Activated naive CD4-positive, alpha-beta T cell treated with anti-CD3 and anti-CD28 coated beads, Interleukin-2, amount 50 U/mL, for 24 hours (primary cell): ENCODE data around the gene FGF11.

Experiments
- H3K27ac Mint-ChIP-seq: one replicate; pipeline ENCODE4 v1.8.0; 2021; ENCODE audit warnings: mild to moderate bottlenecking, mixed read lengths
- H3K27me3 Mint-ChIP-seq: one replicate; pipeline ENCODE4 v1.8.0; 2021; ENCODE audit warnings: mixed read lengths
- H3K36me3 Mint-ChIP-seq: one replicate; pipeline ENCODE4 v1.8.0; 2021; ENCODE audit warnings: mixed read lengths
- H3K4me1 Mint-ChIP-seq: one replicate; pipeline ENCODE4 v1.8.0; 2021; ENCODE audit warnings: mixed read lengths
- H3K4me3 Mint-ChIP-seq: one replicate; pipeline ENCODE4 v1.8.0; 2021; ENCODE audit warnings: mild to moderate bottlenecking, mixed read lengths
- H3K9me3 Mint-ChIP-seq: one replicate; pipeline ENCODE4 v1.8.0; 2021; ENCODE audit warnings: mixed read lengths

The FGF11 gene

GRCh38 chr17:7439462-7440112 lies at the start of gene FGF11:
FGF11 (plus strand) TSS chr17:7439512; CDS start chr17:7439621, 109 bp downstream.
- Mint-ChIP-seq H3K9me3 (no peaks in the 10 kb centered on the region), H3K27me3 (peaks cover 27% of the 10 kb centered on the region), H3K4me1 (peaks cover 38% of the 10 kb centered on the region), H3K27ac (peak within 1 kb of the TSS; percentile 77), H3K36me3 (no peaks in the 10 kb centered on the region), H3K4me3 (peak within 1 kb of the TSS; percentile 88)

- Mint-ChIP-seq H3K36me3 (no peaks in the 10 kb centered on the region), H3K4me3 (no peak overlapping the region), H3K27me3 (no peaks in the 10 kb centered on the region), H3K4me1 (peaks cover 33% of the 10 kb centered on the region), H3K27ac (no peak overlapping the region), H3K9me3 (no peaks in the 10 kb centered on the region)
Observed at GRCh38 chr17:7389924-7390910, 49.1 kb upstream of the FGF11 start.

- H3K36me3 Mint-ChIP-seq, result no peaks in the 10 kb centered on the region
Observed at GRCh38 chr17:7391307-7391706, 48.0 kb upstream of the FGF11 start.

GRCh38 chr17:7392696-7393612 lies 46.4 kb upstream of the FGF11 start:
- H3K27ac Mint-ChIP-seq, result peak overlapping the region; percentile 30

More at GRCh38 chr17:7391307-7391706, 48.0 kb upstream of the FGF11 start:
- H3K27ac Mint-ChIP-seq, result no peak overlapping the region
- H3K27me3 Mint-ChIP-seq, result no peaks in the 10 kb centered on the region
- no peak overlapping the region for H3K4me3 Mint-ChIP-seq
- no peaks in the 10 kb centered on the region for H3K9me3 Mint-ChIP-seq
- H3K4me1 Mint-ChIP-seq, result peaks cover 37% of the 10 kb centered on the region

GRCh38 chr17:7393613-7394451 lies 45.5 kb upstream of the FGF11 start:
- peak overlapping the region; percentile 94 for H3K4me3 Mint-ChIP-seq
- H3K36me3 Mint-ChIP-seq, result no peaks in the 10 kb centered on the region
- H3K4me1 Mint-ChIP-seq, result peaks cover 37% of the 10 kb centered on the region
- H3K27me3 Mint-ChIP-seq, result no peaks in the 10 kb centered on the region
- H3K27ac Mint-ChIP-seq, result peak overlapping the region; percentile 76
- H3K9me3 Mint-ChIP-seq, result no peaks in the 10 kb centered on the region

More at GRCh38 chr17:7392696-7393612, 46.4 kb upstream of the FGF11 start:
- no peaks in the 10 kb centered on the region for H3K9me3 Mint-ChIP-seq
- no peaks in the 10 kb centered on the region for H3K27me3 Mint-ChIP-seq
- H3K36me3 Mint-ChIP-seq, result no peaks in the 10 kb centered on the region
- H3K4me1 Mint-ChIP-seq, result peaks cover 37% of the 10 kb centered on the region
- H3K4me3 Mint-ChIP-seq, result peak overlapping the region; percentile 94

- H3K4me1 Mint-ChIP-seq, result peaks cover 37% of the 10 kb centered on the region
Observed at GRCh38 chr17:7394452-7395191, 44.7 kb upstream of the FGF11 start, which contains the start of gene PLSCR3. PLSCR3 (minus strand) TSS chr17:7394525; CDS start chr17:7394110, 415 bp downstream.

GRCh38 chr17:7396147-7396546 lies 43.2 kb upstream of the FGF11 start:
- Mint-ChIP-seq H3K27ac (peak overlapping the region; percentile 66), H3K4me3 (peak overlapping the region; percentile 16), H3K36me3 (no peaks in the 10 kb centered on the region), H3K9me3 (no peaks in the 10 kb centered on the region), H3K4me1 (peaks cover 32% of the 10 kb centered on the region), H3K27me3 (no peaks in the 10 kb centered on the region)

More at GRCh38 chr17:7394452-7395191, 44.7 kb upstream of the FGF11 start, which contains the start of gene PLSCR3:
- no peaks in the 10 kb centered on the region for H3K27me3 Mint-ChIP-seq
- no peaks in the 10 kb centered on the region for H3K36me3 Mint-ChIP-seq
- peak within 1 kb of the TSS; percentile 95 for H3K4me3 Mint-ChIP-seq
- H3K9me3 Mint-ChIP-seq, result no peaks in the 10 kb centered on the region
- peak within 1 kb of the TSS; percentile 96 for H3K27ac Mint-ChIP-seq

- H3K27me3 Mint-ChIP-seq, result no peaks in the 10 kb centered on the region
- H3K4me1 Mint-ChIP-seq, result peaks cover 19% of the 10 kb centered on the region
- H3K4me3 Mint-ChIP-seq, result no peak overlapping the region
- no peak overlapping the region for H3K27ac Mint-ChIP-seq
- H3K36me3 Mint-ChIP-seq, result no peaks in the 10 kb centered on the region
- no peaks in the 10 kb centered on the region for H3K9me3 Mint-ChIP-seq
Observed at GRCh38 chr17:7398612-7399011, 40.7 kb upstream of the FGF11 start.

GRCh38 chr17:7403043-7403726 lies 36.1 kb upstream of the FGF11 start:
- Mint-ChIP-seq H3K9me3 (no peaks in the 10 kb centered on the region), H3K4me1 (peaks cover 15% of the 10 kb centered on the region), H3K27ac (peak overlapping the region; percentile 55), H3K4me3 (peak overlapping the region; percentile 96), H3K27me3 (no peaks in the 10 kb centered on the region), H3K36me3 (no peaks in the 10 kb centered on the region)

GRCh38 chr17:7403727-7403976 lies 35.7 kb upstream of the FGF11 start:
- Mint-ChIP-seq H3K4me1 (peaks cover 15% of the 10 kb centered on the region), H3K27ac (peak overlapping the region; percentile 93), H3K9me3 (no peaks in the 10 kb centered on the region), H3K27me3 (no peaks in the 10 kb centered on the region), H3K4me3 (peak overlapping the region; percentile 96), H3K36me3 (no peaks in the 10 kb centered on the region)

GRCh38 chr17:7403977-7404736 lies 35.2 kb upstream of the FGF11 start, which contains the start of gene TMEM256:
TMEM256 (minus strand) TSS chr17:7404097; CDS start chr17:7404084, 13 bp downstream.
- Mint-ChIP-seq H3K9me3 (no peaks in the 10 kb centered on the region), H3K4me1 (peaks cover 18% of the 10 kb centered on the region), H3K27ac (peak within 1 kb of the TSS; percentile 93), H3K36me3 (no peaks in the 10 kb centered on the region), H3K4me3 (peak within 1 kb of the TSS; percentile 96), H3K27me3 (no peaks in the 10 kb centered on the region)

- Mint-ChIP-seq H3K27me3 (no peaks in the 10 kb centered on the region), H3K4me1 (peaks cover 21% of the 10 kb centered on the region), H3K27ac (peak overlapping the region; percentile 59), H3K9me3 (no peaks in the 10 kb centered on the region), H3K4me3 (peak overlapping the region; percentile 96), H3K36me3 (no peaks in the 10 kb centered on the region)
Observed at GRCh38 chr17:7404737-7405349, 34.5 kb upstream of the FGF11 start.
